ENCODE data around the gene GPRIN1.

Gene GPRIN1

DNA sequence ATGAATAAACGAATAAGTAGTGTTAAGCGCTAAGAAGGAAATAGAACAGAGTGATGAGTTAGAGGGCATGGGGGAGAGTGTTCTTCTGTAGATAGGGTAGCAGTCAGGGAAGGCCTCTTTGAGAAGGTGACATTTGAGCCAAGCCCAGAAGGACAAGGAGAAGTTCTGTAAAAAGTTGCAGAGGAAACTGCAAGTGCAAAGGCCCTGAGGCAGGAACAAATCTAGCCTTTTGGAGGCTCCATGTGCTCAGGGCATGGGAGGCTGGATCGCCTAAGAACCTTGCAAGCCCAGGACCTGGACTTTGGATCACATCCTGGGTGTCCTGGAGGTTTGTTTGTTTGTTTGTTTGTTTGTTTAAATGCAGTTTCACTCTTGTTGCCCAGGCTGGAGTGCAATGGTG, 28.5 kb upstream of the GPRIN1 start:
- no peak overlapping the region for H3K4me3 ChIP-seq (ENCODE audit: low read depth, low read length)
- no peaks in the 10 kb centered on the region for H3K4me1 ChIP-seq (ENCODE audit: control insufficient read depth, insufficient read depth, low read length)
- no peak overlapping the region for H3K27ac ChIP-seq (ENCODE audit: extremely low read depth, low read depth, low read length)
- CTCF ChIA-PET, result interaction anchor here (1.5 kb wide), 1 partner anchor 22 kb away, joined by 5 read pairs; no protein-coding TSS in a partner anchor
- no peaks in the 10 kb centered on the region for H3K36me3 ChIP-seq (ENCODE audit: control insufficient read depth in 2 of 2, insufficient read depth in 1 of 2, low read length in 2 of 2)
- TF ChIP-seq HOXC10 (CRISPR knock-in tag; IDR thresholded peaks at IDR 0.05), result no peak
- peak; percentile 96 for TF ChIP-seq ZNF623 (tag by site-specific recombination; IDR thresholded peaks at IDR 0.05)
- POLR2A ChIA-PET, result no interaction called here
- no peaks in the 10 kb centered on the region for H3K9me3 ChIP-seq (ENCODE audit: control insufficient read depth, insufficient read depth, low read depth, low read length)

DNA sequence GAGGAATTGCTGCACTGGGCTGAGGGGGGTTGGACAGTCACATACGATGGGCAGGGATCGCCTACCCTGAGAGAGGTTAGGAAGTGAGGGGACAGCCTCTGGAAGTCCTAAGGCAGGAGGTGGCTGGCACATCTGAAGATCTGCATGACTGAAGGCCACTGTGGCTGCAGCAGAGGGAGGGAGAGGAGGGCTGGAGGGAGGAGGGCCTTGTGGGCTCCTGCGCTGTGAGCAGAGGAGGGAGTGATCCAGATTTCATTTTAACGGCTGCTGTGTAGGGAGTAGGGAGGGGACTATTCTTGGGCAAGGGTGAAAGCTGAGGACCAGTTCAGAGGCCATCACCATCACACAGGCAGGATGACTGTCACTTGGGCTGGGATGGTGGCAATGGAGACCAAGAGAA, 27.6 kb upstream of the GPRIN1 start:
- ChIA-PET POLR2A (no interaction called here), CTCF (interaction anchor here (1.5 kb wide), 1 partner anchor 23 kb away, joined by 5 read pairs; no protein-coding TSS in a partner anchor)
- TF ChIP-seq WT1 (tag by site-specific recombination; IDR thresholded peaks at IDR 0.05) (0 out of 2 replicates have a peak, but pooled peaks have one; percentile 28), ZNF239 (tag by site-specific recombination; IDR thresholded peaks at IDR 0.05) (no peak), ZNF341 (tag by site-specific recombination; IDR thresholded peaks at IDR 0.05; ENCODE audit: low read depth) (peak; percentile 51)
- no peak overlapping the region for H3K4me3 ChIP-seq (ENCODE audit: low read depth, low read length)
- no peaks in the 10 kb centered on the region for H3K4me1 ChIP-seq (ENCODE audit: control insufficient read depth, insufficient read depth, low read length)
- no peaks in the 10 kb centered on the region for H3K36me3 ChIP-seq (ENCODE audit: control insufficient read depth in 2 of 2, insufficient read depth in 1 of 2, low read length in 2 of 2)
- no peaks in the 10 kb centered on the region for H3K9me3 ChIP-seq (ENCODE audit: control insufficient read depth, insufficient read depth, low read depth, low read length)
- no peak overlapping the region for H3K27ac ChIP-seq (ENCODE audit: extremely low read depth, low read depth, low read length)

DNA sequence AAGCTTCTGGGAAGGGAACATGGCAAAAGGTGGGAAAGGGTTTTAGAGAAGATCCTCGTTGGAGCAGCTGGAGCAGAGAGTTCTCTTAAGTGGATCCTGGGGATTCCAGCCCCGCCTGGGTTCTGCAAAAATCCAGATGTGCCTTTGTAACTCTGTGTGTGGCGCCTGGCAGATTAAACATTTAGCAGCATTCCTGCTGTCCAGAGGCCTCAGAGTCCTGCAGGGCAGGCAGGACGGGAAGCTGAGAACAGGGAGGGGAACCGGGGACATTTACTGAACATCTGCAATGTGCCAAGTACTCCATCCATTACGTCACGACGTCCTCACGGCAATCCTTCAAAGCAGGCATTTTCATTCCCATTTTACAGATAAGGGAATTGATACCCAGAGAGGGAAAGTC, 26.5 kb upstream of the GPRIN1 start:
- Histone ChIP-seq H3K36me3 (ENCODE audit: control insufficient read depth in 2 of 2, insufficient read depth in 1 of 2, low read length in 2 of 2) (no peaks in the 10 kb centered on the region), H3K27ac (ENCODE audit: extremely low read depth, low read depth, low read length) (no peak overlapping the region), H3K9me3 (ENCODE audit: control insufficient read depth, insufficient read depth, low read depth, low read length) (no peaks in the 10 kb centered on the region), H3K4me3 (ENCODE audit: low read depth, low read length) (no peak overlapping the region), H3K4me1 (ENCODE audit: control insufficient read depth, insufficient read depth, low read length) (no peaks in the 10 kb centered on the region)
- CTCF ChIA-PET, result no interaction called here
- POLR2A ChIA-PET, result interaction anchor here (1.0 kb wide), 1 partner anchor 12 kb away, joined by 3 read pairs; no protein-coding TSS in a partner anchor
- TF ChIP-seq ZNF76 (tag by site-specific recombination; IDR thresholded peaks at IDR 0.05; ENCODE audit: borderline replicate concordance, low read depth) (no peak), ZNF311 (tag by site-specific recombination; IDR thresholded peaks at IDR 0.05; ENCODE audit: borderline replicate concordance) (no peak), REPIN1 (tag by site-specific recombination; IDR thresholded peaks at IDR 0.05; ENCODE audit: low read depth) (no peak), SCRT2 (tag by site-specific recombination; IDR thresholded peaks at IDR 0.05) (no peak), ZNF701 (tag by site-specific recombination; IDR thresholded peaks at IDR 0.05) (no peak), ZNF777 (tag by site-specific recombination; IDR thresholded peaks at IDR 0.05; ENCODE audit: borderline replicate concordance) (no peak), ZBTB8A (tag by site-specific recombination; IDR thresholded peaks at IDR 0.05) (no peak), ZSCAN23 (tag by site-specific recombination; IDR thresholded peaks at IDR 0.05) (no peak), ZNF274 (IDR thresholded peaks at IDR 0.05; ENCODE audit: low read length) (no peak), ZNF274 (tag by site-specific recombination; IDR thresholded peaks at IDR 0.05; ENCODE audit: borderline replicate concordance) (no peak), ZNF658 (tag by site-specific recombination; IDR thresholded peaks at IDR 0.05) (no peak), ZNF24 (tag by site-specific recombination; IDR thresholded peaks at IDR 0.05) (no peak), ZFP69B (tag by site-specific recombination; IDR thresholded peaks at IDR 0.05) (no peak), ZNF23 (tag by site-specific recombination; IDR thresholded peaks at IDR 0.05; ENCODE audit: borderline replicate concordance) (no peak), RBAK (tag by site-specific recombination; IDR thresholded peaks at IDR 0.05) (no peak)
- TF ChIP-seq, protein P1, sequence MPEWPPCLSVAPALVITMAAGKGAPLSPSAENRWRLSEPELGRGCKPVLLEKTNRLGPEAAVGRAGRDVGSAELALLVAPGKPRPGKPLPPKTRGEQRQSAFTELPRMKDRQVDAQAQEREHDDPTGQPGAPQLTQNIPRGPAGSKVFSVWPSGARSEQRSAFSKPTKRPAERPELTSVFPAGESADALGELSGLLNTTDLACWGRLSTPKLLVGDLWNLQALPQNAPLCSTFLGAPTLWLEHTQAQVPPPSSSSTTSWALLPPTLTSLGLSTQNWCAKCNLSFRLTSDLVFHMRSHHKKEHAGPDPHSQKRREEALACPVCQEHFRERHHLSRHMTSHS (tag by site-specific recombination; IDR thresholded peaks at IDR 0.05), result no peak
- TF ChIP-seq, protein P2, sequence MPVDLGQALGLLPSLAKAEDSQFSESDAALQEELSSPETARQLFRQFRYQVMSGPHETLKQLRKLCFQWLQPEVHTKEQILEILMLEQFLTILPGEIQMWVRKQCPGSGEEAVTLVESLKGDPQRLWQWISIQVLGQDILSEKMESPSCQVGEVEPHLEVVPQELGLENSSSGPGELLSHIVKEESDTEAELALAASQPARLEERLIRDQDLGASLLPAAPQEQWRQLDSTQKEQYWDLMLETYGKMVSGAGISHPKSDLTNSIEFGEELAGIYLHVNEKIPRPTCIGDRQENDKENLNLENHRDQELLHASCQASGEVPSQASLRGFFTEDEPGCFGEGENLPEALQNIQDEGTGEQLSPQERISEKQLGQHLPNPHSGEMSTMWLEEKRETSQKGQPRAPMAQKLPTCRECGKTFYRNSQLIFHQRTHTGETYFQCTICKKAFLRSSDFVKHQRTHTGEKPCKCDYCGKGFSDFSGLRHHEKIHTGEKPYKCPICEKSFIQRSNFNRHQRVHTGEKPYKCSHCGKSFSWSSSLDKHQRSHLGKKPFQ (tag by site-specific recombination; IDR thresholded peaks at IDR 0.05), result no peak
- TF ChIP-seq, protein P3, sequence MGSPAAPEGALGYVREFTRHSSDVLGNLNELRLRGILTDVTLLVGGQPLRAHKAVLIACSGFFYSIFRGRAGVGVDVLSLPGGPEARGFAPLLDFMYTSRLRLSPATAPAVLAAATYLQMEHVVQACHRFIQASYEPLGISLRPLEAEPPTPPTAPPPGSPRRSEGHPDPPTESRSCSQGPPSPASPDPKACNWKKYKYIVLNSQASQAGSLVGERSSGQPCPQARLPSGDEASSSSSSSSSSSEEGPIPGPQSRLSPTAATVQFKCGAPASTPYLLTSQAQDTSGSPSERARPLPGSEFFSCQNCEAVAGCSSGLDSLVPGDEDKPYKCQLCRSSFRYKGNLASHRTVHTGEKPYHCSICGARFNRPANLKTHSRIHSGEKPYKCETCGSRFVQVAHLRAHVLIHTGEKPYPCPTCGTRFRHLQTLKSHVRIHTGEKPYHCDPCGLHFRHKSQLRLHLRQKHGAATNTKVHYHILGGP (tag by site-specific recombination; IDR thresholded peaks at IDR 0.05), result no peak
- TF ChIP-seq, protein P4, sequence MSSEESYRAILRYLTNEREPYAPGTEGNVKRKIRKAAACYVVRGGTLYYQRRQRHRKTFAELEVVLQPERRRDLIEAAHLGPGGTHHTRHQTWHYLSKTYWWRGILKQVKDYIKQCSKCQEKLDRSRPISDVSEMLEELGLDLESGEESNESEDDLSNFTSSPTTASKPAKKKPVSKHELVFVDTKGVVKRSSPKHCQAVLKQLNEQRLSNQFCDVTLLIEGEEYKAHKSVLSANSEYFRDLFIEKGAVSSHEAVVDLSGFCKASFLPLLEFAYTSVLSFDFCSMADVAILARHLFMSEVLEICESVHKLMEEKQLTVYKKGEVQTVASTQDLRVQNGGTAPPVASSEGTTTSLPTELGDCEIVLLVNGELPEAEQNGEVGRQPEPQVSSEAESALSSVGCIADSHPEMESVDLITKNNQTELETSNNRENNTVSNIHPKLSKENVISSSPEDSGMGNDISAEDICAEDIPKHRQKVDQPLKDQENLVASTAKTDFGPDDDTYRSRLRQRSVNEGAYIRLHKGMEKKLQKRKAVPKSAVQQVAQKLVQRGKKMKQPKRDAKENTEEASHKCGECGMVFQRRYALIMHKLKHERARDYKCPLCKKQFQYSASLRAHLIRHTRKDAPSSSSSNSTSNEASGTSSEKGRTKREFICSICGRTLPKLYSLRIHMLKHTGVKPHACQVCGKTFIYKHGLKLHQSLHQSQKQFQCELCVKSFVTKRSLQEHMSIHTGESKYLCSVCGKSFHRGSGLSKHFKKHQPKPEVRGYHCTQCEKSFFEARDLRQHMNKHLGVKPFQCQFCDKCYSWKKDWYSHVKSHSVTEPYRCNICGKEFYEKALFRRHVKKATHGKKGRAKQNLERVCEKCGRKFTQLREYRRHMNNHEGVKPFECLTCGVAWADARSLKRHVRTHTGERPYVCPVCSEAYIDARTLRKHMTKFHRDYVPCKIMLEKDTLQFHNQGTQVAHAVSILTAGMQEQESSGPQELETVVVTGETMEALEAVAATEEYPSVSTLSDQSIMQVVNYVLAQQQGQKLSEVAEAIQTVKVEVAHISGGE (tag by site-specific recombination; conservative IDR thresholded peaks at IDR 0.05; ENCODE audit: low read depth), result no peak
- TF ChIP-seq, protein P5, sequence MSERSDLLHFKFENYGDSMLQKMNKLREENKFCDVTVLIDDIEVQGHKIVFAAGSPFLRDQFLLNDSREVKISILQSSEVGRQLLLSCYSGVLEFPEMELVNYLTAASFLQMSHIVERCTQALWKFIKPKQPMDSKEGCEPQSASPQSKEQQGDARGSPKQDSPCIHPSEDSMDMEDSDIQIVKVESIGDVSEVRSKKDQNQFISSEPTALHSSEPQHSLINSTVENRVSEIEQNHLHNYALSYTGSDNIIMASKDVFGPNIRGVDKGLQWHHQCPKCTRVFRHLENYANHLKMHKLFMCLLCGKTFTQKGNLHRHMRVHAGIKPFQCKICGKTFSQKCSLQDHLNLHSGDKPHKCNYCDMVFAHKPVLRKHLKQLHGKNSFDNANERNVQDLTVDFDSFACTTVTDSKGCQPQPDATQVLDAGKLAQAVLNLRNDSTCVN (tag by site-specific recombination; optimal IDR thresholded peaks at IDR 0.05), result no peak
